SK-N-SH treated with all-trans-retinoic acid at 6 μM for 48 hours (cell line): ENCODE results near the gene S100A2.

ENCODE experiments used
- TF ChIP-seq, protein P1 (sequence below): fragments of 250-450 bp; sonication (Bioruptor Pico); IDR thresholded peaks from 2 replicates; pipeline ENCODE4 v1.8.0; 2021; ENCODE audit warnings: low read depth, mild to moderate bottlenecking, moderate library complexity, borderline replicate concordance
- TF ChIP-seq, protein P2 (sequence below): fragments of 250-450 bp; sonication (Bioruptor Pico); IDR thresholded peaks from 2 replicates; pipeline ENCODE4 v1.5.1; 2021; ENCODE audit warnings: mild to moderate bottlenecking, moderate library complexity
- TF ChIP-seq, protein P3 (sequence below): fragments of 250-450 bp; sonication (Bioruptor Pico); IDR thresholded peaks from 2 replicates; pipeline ENCODE4 v1.5.1; 2020; ENCODE audit warnings: low read depth, mild to moderate bottlenecking, moderate library complexity

DNA sequence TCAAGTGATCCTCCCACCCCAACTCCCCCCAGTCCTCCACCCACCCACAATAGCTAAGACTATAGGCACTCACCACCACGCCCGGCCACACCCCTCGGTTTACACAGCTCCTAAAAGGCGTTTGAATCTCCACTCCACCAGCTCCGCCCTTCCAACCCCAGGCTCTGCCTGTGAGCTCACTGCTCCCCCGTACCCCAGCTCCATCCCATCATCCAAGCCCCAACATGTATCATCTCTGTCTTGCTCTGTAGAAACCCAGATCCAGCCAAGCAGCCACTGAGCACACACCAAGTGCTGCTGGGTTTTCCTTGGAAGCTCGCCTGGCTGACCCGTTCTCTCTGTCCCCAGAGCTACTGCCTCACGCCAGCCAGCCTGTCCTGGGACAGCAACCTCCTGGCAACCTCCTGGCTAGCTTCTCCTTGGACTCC is 12.0 kb upstream of the S100A2 start:
- TF ChIP-seq, protein P1, sequence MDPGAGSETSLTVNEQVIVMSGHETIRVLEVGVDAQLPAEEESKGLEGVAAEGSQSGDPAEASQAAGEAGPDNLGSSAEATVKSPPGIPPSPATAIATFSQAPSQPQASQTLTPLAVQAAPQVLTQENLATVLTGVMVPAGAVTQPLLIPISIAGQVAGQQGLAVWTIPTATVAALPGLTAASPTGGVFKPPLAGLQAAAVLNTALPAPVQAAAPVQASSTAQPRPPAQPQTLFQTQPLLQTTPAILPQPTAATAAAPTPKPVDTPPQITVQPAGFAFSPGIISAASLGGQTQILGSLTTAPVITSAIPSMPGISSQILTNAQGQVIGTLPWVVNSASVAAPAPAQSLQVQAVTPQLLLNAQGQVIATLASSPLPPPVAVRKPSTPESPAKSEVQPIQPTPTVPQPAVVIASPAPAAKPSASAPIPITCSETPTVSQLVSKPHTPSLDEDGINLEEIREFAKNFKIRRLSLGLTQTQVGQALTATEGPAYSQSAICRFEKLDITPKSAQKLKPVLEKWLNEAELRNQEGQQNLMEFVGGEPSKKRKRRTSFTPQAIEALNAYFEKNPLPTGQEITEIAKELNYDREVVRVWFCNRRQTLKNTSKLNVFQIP (CRISPR knock-in tag): no peak
- TF ChIP-seq, protein P2, sequence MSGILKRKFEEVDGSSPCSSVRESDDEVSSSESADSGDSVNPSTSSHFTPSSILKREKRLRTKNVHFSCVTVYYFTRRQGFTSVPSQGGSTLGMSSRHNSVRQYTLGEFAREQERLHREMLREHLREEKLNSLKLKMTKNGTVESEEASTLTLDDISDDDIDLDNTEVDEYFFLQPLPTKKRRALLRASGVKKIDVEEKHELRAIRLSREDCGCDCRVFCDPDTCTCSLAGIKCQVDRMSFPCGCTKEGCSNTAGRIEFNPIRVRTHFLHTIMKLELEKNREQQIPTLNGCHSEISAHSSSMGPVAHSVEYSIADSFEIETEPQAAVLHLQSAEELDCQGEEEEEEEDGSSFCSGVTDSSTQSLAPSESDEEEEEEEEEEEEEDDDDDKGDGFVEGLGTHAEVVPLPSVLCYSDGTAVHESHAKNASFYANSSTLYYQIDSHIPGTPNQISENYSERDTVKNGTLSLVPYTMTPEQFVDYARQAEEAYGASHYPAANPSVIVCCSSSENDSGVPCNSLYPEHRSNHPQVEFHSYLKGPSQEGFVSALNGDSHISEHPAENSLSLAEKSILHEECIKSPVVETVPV (CRISPR knock-in tag): no peak
- TF ChIP-seq, protein P3, sequence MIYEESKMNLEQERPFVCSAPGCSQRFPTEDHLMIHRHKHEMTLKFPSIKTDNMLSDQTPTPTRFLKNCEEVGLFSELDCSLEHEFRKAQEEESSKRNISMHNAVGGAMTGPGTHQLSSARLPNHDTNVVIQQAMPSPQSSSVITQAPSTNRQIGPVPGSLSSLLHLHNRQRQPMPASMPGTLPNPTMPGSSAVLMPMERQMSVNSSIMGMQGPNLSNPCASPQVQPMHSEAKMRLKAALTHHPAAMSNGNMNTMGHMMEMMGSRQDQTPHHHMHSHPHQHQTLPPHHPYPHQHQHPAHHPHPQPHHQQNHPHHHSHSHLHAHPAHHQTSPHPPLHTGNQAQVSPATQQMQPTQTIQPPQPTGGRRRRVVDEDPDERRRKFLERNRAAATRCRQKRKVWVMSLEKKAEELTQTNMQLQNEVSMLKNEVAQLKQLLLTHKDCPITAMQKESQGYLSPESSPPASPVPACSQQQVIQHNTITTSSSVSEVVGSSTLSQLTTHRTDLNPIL (CRISPR knock-in tag): no peak
